ENCODE data around the gene LYSMD1. TPM values are rescaled to one million over a fixed set of nuclear protein-coding genes. Genes with fewer than 3 reads are reported as not detected.
"Not testable (repeated sequence)": the region's sequence is repeated elsewhere in the genome, so short reads cannot be mapped to it uniquely, and the experiment has no call there.

The LYSMD1 gene
- total RNA-seq, 6 experiments from 2014 or later: 5.0 to 6.6 (median 6.0) TPM

GRCh38 chr1:151199873-151200581 is 34.3 kb upstream of the LYSMD1 start:
- peaks cover 49% of the 10 kb centered on the region for H3K4me1 Mint-ChIP-seq (ENCODE audit: low read depth)
- TF ChIP-seq CTCF (IDR thresholded peaks at IDR 0.05): no peak
- H3K27ac Mint-ChIP-seq: peak overlapping the region; percentile 99
- H3K4me3 Mint-ChIP-seq: peak overlapping the region; percentile 96
- H3K9me3 Mint-ChIP-seq: no peaks in the 10 kb centered on the region; the same call in 1 of the 2 replicates
- H3K36me3 Mint-ChIP-seq (ENCODE audit: low read depth): peaks cover 29% of the 10 kb centered on the region
- DNase-seq: peak; percentile 81
- H3K27me3 Mint-ChIP-seq (ENCODE audit: insufficient read depth): peaks cover 10% of the 10 kb centered on the region

GRCh38 chr1:151198254-151199127 is 32.8 kb upstream of the LYSMD1 start, which contains the start of gene PIP5K1A:
TSS of gene PIP5K1A (plus strand) at chr1:151198552. CDS start at chr1:151198997, 445 bp downstream.
- peaks cover 53% of the 10 kb centered on the region for H3K4me1 Mint-ChIP-seq (ENCODE audit: low read depth)
- H3K4me3 Mint-ChIP-seq: peak within 1 kb of the TSS; percentile 96
- no peaks in the 10 kb centered on the region; the same call in 1 of the 2 replicates for H3K9me3 Mint-ChIP-seq
- peaks cover 10% of the 10 kb centered on the region for H3K27me3 Mint-ChIP-seq (ENCODE audit: insufficient read depth)
- H3K36me3 Mint-ChIP-seq (ENCODE audit: low read depth): peaks cover 22% of the 10 kb centered on the region
- no peak for TF ChIP-seq CTCF (IDR thresholded peaks at IDR 0.05)
- peak within 1 kb of the TSS; percentile 99 for H3K27ac Mint-ChIP-seq
- DNase-seq: peak; percentile 98

GRCh38 chr1:151197863-151198253 is 32.2 kb upstream of the LYSMD1 start:
- H3K36me3 Mint-ChIP-seq (ENCODE audit: low read depth): peaks cover 22% of the 10 kb centered on the region
- peak overlapping the region; percentile 99 for H3K27ac Mint-ChIP-seq
- no peak for TF ChIP-seq CTCF (IDR thresholded peaks at IDR 0.05)
- H3K4me3 Mint-ChIP-seq: peak overlapping the region; percentile 96
- H3K9me3 Mint-ChIP-seq: no peaks in the 10 kb centered on the region; the same call in 1 of the 2 replicates
- peaks cover 10% of the 10 kb centered on the region for H3K27me3 Mint-ChIP-seq (ENCODE audit: insufficient read depth)
- peaks cover 53% of the 10 kb centered on the region for H3K4me1 Mint-ChIP-seq (ENCODE audit: low read depth)
- no peak for DNase-seq

- no peaks in the 10 kb centered on the region; the same call in 1 of the 2 replicates for H3K9me3 Mint-ChIP-seq
- H3K36me3 Mint-ChIP-seq (ENCODE audit: low read depth): peaks cover 16% of the 10 kb centered on the region
- H3K27me3 Mint-ChIP-seq (ENCODE audit: insufficient read depth): peaks cover 10% of the 10 kb centered on the region
- TF ChIP-seq CTCF (IDR thresholded peaks at IDR 0.05): peak; percentile 76
- H3K27ac Mint-ChIP-seq: peak overlapping the region; percentile 98
- H3K4me1 Mint-ChIP-seq (ENCODE audit: low read depth): peaks cover 46% of the 10 kb centered on the region
- peak overlapping the region; percentile 82 for H3K4me3 Mint-ChIP-seq
- DNase-seq: peak; percentile 87
These were observed 30.6 kb upstream of the LYSMD1 start for GRCh38 chr1:151196292-151196800.

GRCh38 chr1:151194894-151195594 is 29.3 kb upstream of the LYSMD1 start:
- peak overlapping the region; percentile 82 for H3K4me3 Mint-ChIP-seq
- H3K9me3 Mint-ChIP-seq: not testable (repeated sequence)
- peak; percentile 86 for DNase-seq
- H3K27me3 Mint-ChIP-seq (ENCODE audit: insufficient read depth): peaks cover 12% of the 10 kb centered on the region
- H3K36me3 Mint-ChIP-seq (ENCODE audit: low read depth): peaks cover 16% of the 10 kb centered on the region
- peak overlapping the region; percentile 98 for H3K27ac Mint-ChIP-seq
- H3K4me1 Mint-ChIP-seq (ENCODE audit: low read depth): peaks cover 44% of the 10 kb centered on the region

Measured in HFFc6 (cell line).